Activated T-helper 17 cell treated with anti-CD3 and anti-CD28 coated beads, Interleukin-2, amount 50 U/mL, for 72 hours (primary cell): ENCODE results near the gene DBNDD2. TPM values are rescaled to one million over a fixed set of nuclear protein-coding genes. Genes with fewer than 3 reads are reported as not detected.

Source experiments
- ATAC-seq: fragments of 150-1000 bp; cut with Tn5 transposase; replicated peaks from 2 replicates; pipeline ENCODE4 v1.10.0; 2021; ENCODE audit warnings: mild to moderate bottlenecking, moderate library complexity
- H3K27ac Mint-ChIP-seq: one replicate; pipeline ENCODE4 v1.8.0; 2022; ENCODE audit warnings: mixed read lengths
- H3K27me3 Mint-ChIP-seq: one replicate; pipeline ENCODE4 v1.8.0; 2022; ENCODE audit warnings: mixed read lengths
- H3K36me3 Mint-ChIP-seq: one replicate; pipeline ENCODE4 v1.8.0; 2022; ENCODE audit warnings: low read depth, mild to moderate bottlenecking, mixed read lengths
- H3K4me1 Mint-ChIP-seq: one replicate; pipeline ENCODE4 v1.8.0; 2022; ENCODE audit warnings: mixed read lengths
- H3K4me3 Mint-ChIP-seq: one replicate; pipeline ENCODE4 v1.8.0; 2022; ENCODE audit warnings: mild to moderate bottlenecking, mixed read lengths
- H3K9me3 Mint-ChIP-seq: one replicate; pipeline ENCODE4 v1.8.0; 2022; ENCODE audit warnings: mixed read lengths
- total RNA-seq, 2 donors: library from RNA; stranded (reverse); gene quantifications; one replicate each; pipeline ENCODE4 v1.2.3, GENCODE V29; 2022

Gene DBNDD2
- total RNA-seq, 2 donors from 2014 or later = 4.6 to 12.5 TPM

DNA sequence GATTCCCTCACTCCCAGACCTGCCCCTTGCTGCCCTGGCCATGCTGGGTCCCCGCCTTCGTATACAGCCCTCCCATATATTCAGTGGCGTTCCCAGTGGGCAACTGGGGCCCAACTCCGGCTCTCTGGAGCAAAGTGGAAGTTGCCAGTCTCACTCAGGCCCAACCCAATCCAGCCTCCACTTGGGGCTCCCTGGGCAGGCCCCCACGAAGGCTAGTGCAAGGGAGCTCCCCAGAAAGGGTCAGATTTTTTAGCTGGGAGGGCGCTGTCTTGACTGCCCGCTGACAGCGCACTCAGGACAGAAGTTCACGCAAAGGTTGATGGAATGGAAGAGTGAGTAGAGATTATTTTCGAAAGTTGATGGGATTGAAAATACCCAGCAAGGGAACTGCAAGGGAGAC lies 35.8 kb upstream of the DBNDD2 start:
- no peaks in the 10 kb centered on the region for H3K9me3 Mint-ChIP-seq
- H3K4me1 Mint-ChIP-seq = peaks cover 21% of the 10 kb centered on the region
- no peak for ATAC-seq
- peak overlapping the region; percentile 49 for H3K4me3 Mint-ChIP-seq
- no peaks in the 10 kb centered on the region for H3K27me3 Mint-ChIP-seq
- H3K36me3 Mint-ChIP-seq = peaks cover 29% of the 10 kb centered on the region
- peak overlapping the region; percentile 68 for H3K27ac Mint-ChIP-seq

DNA sequence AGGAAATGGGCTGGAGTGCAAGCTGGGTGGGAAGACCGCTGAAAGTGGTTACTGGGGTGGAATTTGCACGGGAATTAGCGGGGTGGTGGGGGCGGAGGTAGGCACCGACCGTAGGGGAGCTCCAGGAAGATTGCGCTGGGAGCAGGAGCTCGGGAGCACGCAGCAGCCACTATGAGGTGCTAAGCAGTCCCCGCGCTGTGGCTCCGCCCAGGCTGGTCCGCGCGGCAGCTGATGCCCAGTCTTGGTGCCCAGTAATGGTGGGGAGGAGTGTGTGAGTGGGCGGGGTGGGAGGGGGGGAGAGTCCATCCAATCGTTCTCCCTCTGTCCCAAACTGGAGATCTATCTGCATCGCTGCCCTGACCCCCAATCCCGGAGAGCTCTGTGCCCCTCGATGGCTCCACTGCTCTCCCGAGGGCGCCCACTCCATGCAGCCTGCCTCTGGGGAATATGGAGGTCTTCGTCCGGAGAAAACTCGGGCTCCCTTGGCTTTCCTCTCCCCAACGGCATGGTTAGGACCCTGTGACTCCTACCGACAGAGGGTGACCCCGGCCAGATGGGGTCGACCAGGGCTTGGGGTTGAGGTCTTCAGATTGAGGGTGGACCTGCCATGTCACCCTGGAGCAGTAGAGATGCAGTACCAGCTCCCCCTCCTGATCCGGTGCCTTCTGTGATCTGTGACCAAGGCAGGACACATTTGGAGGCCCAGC lies 35.3 kb upstream of the DBNDD2 start:
- ATAC-seq = no peak
- no peaks in the 10 kb centered on the region for H3K27me3 Mint-ChIP-seq
- H3K27ac Mint-ChIP-seq = peak overlapping the region; percentile 85
- H3K4me3 Mint-ChIP-seq = peak overlapping the region; percentile 84
- peaks cover 23% of the 10 kb centered on the region for H3K36me3 Mint-ChIP-seq
- H3K9me3 Mint-ChIP-seq = no peaks in the 10 kb centered on the region
- peaks cover 19% of the 10 kb centered on the region for H3K4me1 Mint-ChIP-seq

DNA sequence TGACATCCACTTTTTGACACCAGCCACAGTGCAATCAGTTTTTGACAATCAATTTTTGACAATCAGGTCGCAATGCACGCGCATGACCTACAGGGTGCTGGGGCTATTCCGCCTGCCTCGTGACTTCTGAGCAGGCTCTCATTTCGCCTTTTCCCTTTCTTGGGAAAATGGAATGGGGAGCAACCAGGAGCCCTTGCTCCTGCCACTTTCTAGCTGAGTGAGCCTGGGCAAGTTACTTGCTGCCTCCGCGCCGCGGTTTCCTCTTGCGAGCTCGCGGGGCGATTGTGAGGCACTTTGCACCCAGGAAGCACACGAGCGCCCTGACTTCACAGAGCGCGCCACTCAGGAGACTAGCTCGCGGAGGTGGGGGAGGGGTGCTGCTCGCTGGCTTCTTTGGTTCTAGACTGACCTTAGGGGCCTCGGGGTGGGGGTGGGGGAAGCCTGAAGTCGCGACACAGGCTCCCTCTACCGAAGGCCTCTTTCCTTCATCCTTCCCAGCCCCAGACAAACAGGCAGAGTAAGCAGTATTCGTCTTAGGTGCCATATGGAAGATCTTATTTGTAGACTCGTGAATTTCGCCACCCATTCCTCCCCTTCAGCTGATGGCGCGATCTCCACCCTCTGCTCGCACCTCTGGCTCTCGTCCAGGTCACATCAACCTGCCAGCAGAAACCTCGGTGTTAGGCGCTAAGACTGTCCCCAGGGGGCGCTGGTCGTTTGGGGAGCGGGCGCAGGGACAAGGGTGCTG lies 34.6 kb upstream of the DBNDD2 start:
- Mint-ChIP-seq H3K27ac (peak overlapping the region; percentile 85), H3K9me3 (no peaks in the 10 kb centered on the region), H3K4me1 (peaks cover 12% of the 10 kb centered on the region), H3K36me3 (peaks cover 16% of the 10 kb centered on the region), H3K4me3 (peak overlapping the region; percentile 84), H3K27me3 (no peaks in the 10 kb centered on the region)
- ATAC-seq = peak; percentile 98

GRCh38 chr20:45374101-45374467 lies 34.0 kb upstream of the DBNDD2 start:
- Mint-ChIP-seq H3K27me3 (no peaks in the 10 kb centered on the region), H3K4me3 (peak overlapping the region; percentile 84), H3K27ac (peak overlapping the region; percentile 85), H3K36me3 (peaks cover 11% of the 10 kb centered on the region), H3K9me3 (no peaks in the 10 kb centered on the region), H3K4me1 (peaks cover 6% of the 10 kb centered on the region)
- no peak for ATAC-seq

- ATAC-seq = no peak
- Mint-ChIP-seq H3K4me3 (no peak overlapping the region), H3K36me3 (peaks cover 7% of the 10 kb centered on the region), H3K27ac (peak overlapping the region; percentile 85), H3K9me3 (no peaks in the 10 kb centered on the region), H3K4me1 (peaks cover 5% of the 10 kb centered on the region), H3K27me3 (no peaks in the 10 kb centered on the region)
Measured at GRCh38 chr20:45374966-45375365, 33.1 kb upstream of the DBNDD2 start.

DNA sequence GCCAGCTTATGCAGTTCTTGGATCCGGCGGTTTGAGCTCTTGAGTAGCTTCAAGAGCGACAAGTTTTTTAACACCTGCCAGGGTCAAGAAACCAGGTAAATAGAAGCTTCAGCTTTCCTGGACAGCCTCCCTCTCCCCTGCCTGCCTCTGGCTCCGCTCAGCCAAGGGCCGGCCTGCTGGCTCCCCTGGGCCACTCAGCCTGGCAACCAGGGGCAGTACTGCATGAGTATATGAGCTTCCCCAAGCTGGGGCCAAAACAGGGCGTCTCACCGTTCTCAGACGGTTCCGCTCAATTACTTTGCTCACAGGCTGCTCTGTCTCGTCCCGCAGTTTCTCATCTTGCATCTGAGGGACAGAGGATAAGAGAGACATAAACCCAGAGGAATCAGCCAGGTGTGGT lies 30.8 kb upstream of the DBNDD2 start:
- ATAC-seq = no peak
- H3K4me3 Mint-ChIP-seq = no peak overlapping the region
- H3K27ac Mint-ChIP-seq = no peak overlapping the region
- peaks cover 3% of the 10 kb centered on the region for H3K4me1 Mint-ChIP-seq
- H3K27me3 Mint-ChIP-seq = no peaks in the 10 kb centered on the region
- H3K9me3 Mint-ChIP-seq = no peaks in the 10 kb centered on the region
- H3K36me3 Mint-ChIP-seq = peaks cover 14% of the 10 kb centered on the region

DNA sequence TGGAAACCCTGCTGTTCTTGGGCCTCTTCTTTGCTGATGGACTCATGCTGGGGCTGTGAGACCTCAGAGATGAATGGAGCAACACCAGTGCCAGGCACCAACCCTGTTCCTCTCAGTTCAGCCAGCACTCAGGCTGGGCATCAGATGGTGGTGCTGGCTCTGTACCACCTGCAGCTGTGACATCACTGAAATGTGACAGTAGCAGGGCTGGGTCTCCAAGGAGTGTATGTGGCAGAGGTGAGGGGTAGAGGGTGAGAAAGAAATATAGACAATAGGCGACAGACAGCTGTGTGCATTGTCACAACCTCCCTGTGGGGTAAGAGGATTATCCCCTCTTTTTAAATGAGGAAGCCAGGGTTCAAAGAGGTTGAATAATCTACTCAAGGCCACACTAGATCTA lies 29.9 kb upstream of the DBNDD2 start, which contains the start of gene TP53TG5:
Gene TP53TG5 (minus strand): TSS at position 135 of the 400 bp plus-strand sequence. CDS start 89 bp downstream, at position 46.
- no peaks in the 10 kb centered on the region for H3K27me3 Mint-ChIP-seq
- no peak for ATAC-seq
- no peaks in the 10 kb centered on the region for H3K4me1 Mint-ChIP-seq
- peaks cover 14% of the 10 kb centered on the region for H3K36me3 Mint-ChIP-seq
- H3K27ac Mint-ChIP-seq = no peak within 1 kb of the TSS
- H3K9me3 Mint-ChIP-seq = no peaks in the 10 kb centered on the region
- no peak within 1 kb of the TSS for H3K4me3 Mint-ChIP-seq

DNA sequence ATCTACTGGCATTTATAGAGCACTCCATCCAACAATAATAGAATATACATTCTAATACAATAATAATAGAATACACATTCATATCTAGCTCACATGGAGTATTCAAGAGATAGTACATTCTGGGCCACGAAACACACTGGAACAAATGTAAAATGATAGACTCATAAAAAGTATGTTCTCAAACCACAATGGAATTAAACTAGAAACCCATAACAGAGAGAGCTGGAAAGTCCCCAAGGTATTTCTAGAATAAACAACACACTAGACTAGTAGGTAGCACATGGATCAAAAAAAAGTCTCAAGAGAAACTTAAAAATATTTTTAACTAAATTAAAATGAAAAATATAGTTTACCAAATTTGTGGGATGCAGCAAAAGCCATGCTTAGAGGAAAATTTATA lies 20.8 kb upstream of the DBNDD2 start:
- Mint-ChIP-seq H3K27ac (no peak overlapping the region), H3K27me3 (no peaks in the 10 kb centered on the region), H3K4me1 (peaks cover 9% of the 10 kb centered on the region), H3K36me3 (no peaks in the 10 kb centered on the region), H3K4me3 (no peak overlapping the region), H3K9me3 (no peaks in the 10 kb centered on the region)
- peak; percentile 42 for ATAC-seq

GRCh38 chr20:45390931-45391330 lies 17.2 kb upstream of the DBNDD2 start:
- H3K36me3 Mint-ChIP-seq = peaks cover 8% of the 10 kb centered on the region
- ATAC-seq = no peak
- H3K4me1 Mint-ChIP-seq = peaks cover 9% of the 10 kb centered on the region
- no peak overlapping the region for H3K27ac Mint-ChIP-seq
- no peaks in the 10 kb centered on the region for H3K27me3 Mint-ChIP-seq
- no peaks in the 10 kb centered on the region for H3K9me3 Mint-ChIP-seq
- no peak overlapping the region for H3K4me3 Mint-ChIP-seq

GRCh38 chr20:45391559-45391958 lies 16.5 kb upstream of the DBNDD2 start:
- Mint-ChIP-seq H3K9me3 (no peaks in the 10 kb centered on the region), H3K4me1 (peaks cover 9% of the 10 kb centered on the region), H3K27me3 (no peaks in the 10 kb centered on the region), H3K27ac (no peak overlapping the region), H3K4me3 (no peak overlapping the region), H3K36me3 (peaks cover 10% of the 10 kb centered on the region)
- ATAC-seq = no peak

- no peak for ATAC-seq
- no peak overlapping the region for H3K27ac Mint-ChIP-seq
- peaks cover 3% of the 10 kb centered on the region for H3K4me1 Mint-ChIP-seq
- no peak overlapping the region for H3K4me3 Mint-ChIP-seq
- H3K27me3 Mint-ChIP-seq = no peaks in the 10 kb centered on the region
- no peaks in the 10 kb centered on the region for H3K9me3 Mint-ChIP-seq
- peaks cover 10% of the 10 kb centered on the region for H3K36me3 Mint-ChIP-seq
Measured at GRCh38 chr20:45392733-45393132, 15.4 kb upstream of the DBNDD2 start.

- Mint-ChIP-seq H3K36me3 (peaks cover 10% of the 10 kb centered on the region), H3K4me1 (peaks cover 3% of the 10 kb centered on the region), H3K27ac (no peak overlapping the region), H3K4me3 (no peak overlapping the region), H3K27me3 (no peaks in the 10 kb centered on the region), H3K9me3 (no peaks in the 10 kb centered on the region)
- ATAC-seq = no peak
Measured at GRCh38 chr20:45394221-45395113, 13.6 kb upstream of the DBNDD2 start.

DNA sequence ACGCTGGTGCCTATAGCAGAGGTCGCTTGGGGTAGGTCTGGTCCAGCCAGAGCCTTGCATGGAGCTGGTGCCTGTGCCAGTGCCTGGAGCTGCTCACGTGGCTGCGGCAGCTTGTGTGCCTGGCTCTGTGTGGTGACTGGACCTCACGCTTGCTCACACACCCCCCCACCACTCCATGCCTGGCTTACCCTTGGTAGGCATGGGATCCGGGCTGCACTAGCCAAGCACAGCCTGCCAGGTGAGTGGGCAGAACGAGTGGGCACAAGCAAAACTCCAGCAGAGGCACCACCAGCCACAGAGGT lies 13.0 kb upstream of the DBNDD2 start:
- ATAC-seq = no peak
- H3K36me3 Mint-ChIP-seq = peaks cover 16% of the 10 kb centered on the region
- no peak overlapping the region for H3K4me3 Mint-ChIP-seq
- peaks cover 5% of the 10 kb centered on the region for H3K9me3 Mint-ChIP-seq
- H3K27me3 Mint-ChIP-seq = no peaks in the 10 kb centered on the region
- peaks cover 3% of the 10 kb centered on the region for H3K4me1 Mint-ChIP-seq
- no peak overlapping the region for H3K27ac Mint-ChIP-seq

GRCh38 chr20:45399018-45399417 lies 9.1 kb upstream of the DBNDD2 start:
- peaks cover 6% of the 10 kb centered on the region for H3K9me3 Mint-ChIP-seq
- ATAC-seq = no peak
- H3K36me3 Mint-ChIP-seq = peaks cover 17% of the 10 kb centered on the region
- no peak overlapping the region for H3K4me3 Mint-ChIP-seq
- no peak overlapping the region for H3K27ac Mint-ChIP-seq
- peaks cover 4% of the 10 kb centered on the region for H3K4me1 Mint-ChIP-seq
- no peaks in the 10 kb centered on the region for H3K27me3 Mint-ChIP-seq
